ENCODE data around the gene KHDRBS2.

GRCh38 chr6:62059901-62060300 lies 226.1 kb downstream of the KHDRBS2 start:
- no peak for TF ChIP-seq CTCF (conservative IDR thresholded peaks at IDR 0.05)
- TF ChIP-seq EZH2 (IDR thresholded peaks at IDR 0.05; ENCODE audit: low read depth), result no peak

Measured in PC-9 (cell line).